IMR-90 (cell line): Measurements from ENCODE around the gene HSF2BP. TPM values are rescaled to one million over a fixed set of nuclear protein-coding genes. Genes with fewer than 3 reads are reported as not detected.

Source experiments
- ATAC-seq: fragments of 200-7000 bp; cut with Tn5 transposase; 2 replicates; pipeline ENCODE4 v1.9.1; 2020; ENCODE audit warnings: low read depth, mild to moderate bottlenecking, moderate library complexity
- BruUV-seq: library from RNA; stranded (reverse); fragments of 400-500 nt; replicated peaks from 2 replicates; lab custom pipeline; 2021; lab: Mats Ljungman, UMichigan
- CTCF ChIA-PET: fragments of 300-600 bp; formaldehyde crosslinking; extraction: SDS; loops from one replicate; lab custom pipeline; 2021; ENCODE audit warnings: antibody characterized with exemption; lab: Yijun Ruan, JAX
- POLR2A ChIA-PET: fragments of 300-600 bp; sonication (Branson Sonifier 250); formaldehyde crosslinking; loops from one replicate; lab custom pipeline; 2022; ENCODE audit warnings: antibody characterized with exemption; ENCODE audit not compliant: unreplicated experiment; lab: Charles Lee
- DNase-seq: peaks from one replicate; pipeline ENCODE4 v3.0.0; 2013
- H2AFZ ChIP-seq: replicated peaks from 2 replicates; pipeline ENCODE3; 2013; ENCODE audit warnings: low read length, mild to moderate bottlenecking; ENCODE audit not compliant: poor library complexity
- H2AK5ac ChIP-seq: 2 replicates; pipeline ENCODE4 v1.6.1; 2013; ENCODE audit warnings: low read depth, low read length, inconsistent platforms
- H2AK9ac ChIP-seq: replicated peaks from 2 replicates; pipeline ENCODE3; 2013; ENCODE audit warnings: mild to moderate bottlenecking, low read depth, low read length, moderate library complexity; ENCODE audit not compliant: poor library complexity
- H2BK120ac ChIP-seq: 2 replicates; pipeline ENCODE4 v1.6.1; 2013; ENCODE audit warnings: low read depth, low read length, inconsistent platforms
- H2BK15ac ChIP-seq: 3 replicates; pipeline ENCODE4 v1.6.1; 2013; ENCODE audit warnings: low read depth, low read length, inconsistent platforms
- H2BK20ac ChIP-seq: 2 replicates; pipeline ENCODE4 v1.6.1; 2013; ENCODE audit warnings: low read depth, mild to moderate bottlenecking, inconsistent platforms, low read length, moderate library complexity
- H2BK5ac ChIP-seq: 2 replicates; pipeline ENCODE4 v1.6.1; 2013; ENCODE audit warnings: mild to moderate bottlenecking, low read depth, low read length, inconsistent platforms; ENCODE audit not compliant: poor library complexity, severe bottlenecking
- H3K14ac ChIP-seq: replicated peaks from 2 replicates; pipeline ENCODE4 v1.6.1; 2013; ENCODE audit warnings: low read depth, low read length, inconsistent platforms
- H3K18ac ChIP-seq: 2 replicates; pipeline ENCODE4 v1.6.1; 2013; ENCODE audit warnings: low read depth, low read length, control low read depth
- H3K23ac ChIP-seq: 2 replicates; pipeline ENCODE4 v1.6.1; 2013; ENCODE audit warnings: low read depth, low read length, inconsistent platforms
- H3K27ac ChIP-seq: 2 replicates; pipeline ENCODE4 v1.5.1; 2013; ENCODE audit warnings: mild to moderate bottlenecking, control low read depth, low read length; ENCODE audit not compliant: insufficient read depth
- H3K27me3 ChIP-seq: 2 replicates; pipeline ENCODE4 v1.6.1; 2013; ENCODE audit warnings: low read length; ENCODE audit not compliant: control insufficient read depth, insufficient read depth
- H3K36me3 ChIP-seq: 2 replicates; pipeline ENCODE4 v1.6.1; 2013; ENCODE audit warnings: low read length, mixed read lengths; ENCODE audit not compliant: control insufficient read depth, insufficient read depth
- H3K4ac ChIP-seq: 2 replicates; pipeline ENCODE4 v1.6.1; 2013; ENCODE audit warnings: low read depth, low read length, inconsistent platforms
- H3K4me1 ChIP-seq: 2 replicates; pipeline ENCODE4 v1.6.1; 2013; ENCODE audit warnings: low read length, mixed read lengths; ENCODE audit not compliant: control insufficient read depth, insufficient read depth
- H3K4me2 ChIP-seq: 2 replicates; pipeline ENCODE4 v1.6.1; 2013; ENCODE audit warnings: low read depth, mild to moderate bottlenecking, control low read depth, low read length, moderate library complexity
- H3K4me3 ChIP-seq: 2 replicates; pipeline ENCODE4 v1.5.1; 2013; ENCODE audit warnings: low read depth, mild to moderate bottlenecking, control low read depth, low read length, moderate library complexity; ENCODE audit not compliant: insufficient read depth
- H3K56ac ChIP-seq: 2 replicates; pipeline ENCODE4 v1.6.1; 2013; ENCODE audit warnings: low read length, inconsistent platforms; ENCODE audit not compliant: insufficient read depth; ENCODE audit errors: extremely low read depth
- H3K79me1 ChIP-seq, 2 experiments: 2 replicates each; pipeline ENCODE4 v1.6.1; 2013; ENCODE audit warnings: low read length in 2 of 2, inconsistent platforms in 1 of 2, low read depth in 1 of 2
- H3K9ac ChIP-seq: 2 replicates; pipeline ENCODE4 v1.6.1; 2013; ENCODE audit warnings: low read depth, low read length, control low read depth
- H3K9me1 ChIP-seq: 2 replicates; pipeline ENCODE4 v1.6.1; 2013; ENCODE audit warnings: low read length, inconsistent platforms; ENCODE audit not compliant: insufficient read depth
- H3K9me3 ChIP-seq: 2 replicates; pipeline ENCODE4 v1.6.1; 2013; ENCODE audit warnings: low read length; ENCODE audit not compliant: control insufficient read depth, insufficient read depth
- H4K20me1 ChIP-seq: 2 replicates; pipeline ENCODE4 v1.6.1; 2013; ENCODE audit warnings: low read length, inconsistent platforms; ENCODE audit not compliant: insufficient read depth
- H4K5ac ChIP-seq: 2 replicates; pipeline ENCODE4 v1.6.1; 2013; ENCODE audit warnings: mild to moderate bottlenecking, low read depth, low read length, control low read depth
- H4K8ac ChIP-seq, 2 experiments: 2 replicates each; pipeline ENCODE4 v1.6.1; 2013; ENCODE audit warnings: low read depth in 2 of 2, low read length in 2 of 2, control low read depth in 1 of 2, inconsistent platforms in 1 of 2
- H4K91ac ChIP-seq: 2 replicates; pipeline ENCODE4 v1.6.1; 2013; ENCODE audit warnings: low read depth, low read length, inconsistent platforms; ENCODE audit not compliant: insufficient read depth
- CEBPB ChIP-seq: IDR thresholded peaks from 2 replicates; pipeline ENCODE4 v1.6.1; 2012; ENCODE audit warnings: low read depth, low read length, improper control_type of control experiment
- CHD1 ChIP-seq: IDR thresholded peaks from 2 replicates; pipeline ENCODE4 v1.6.1; 2012; ENCODE audit warnings: low read depth, low read length, improper control_type of control experiment
- CTCF ChIP-seq: conservative IDR thresholded peaks from 2 replicates; pipeline ENCODE4 v1.5.1; 2012; ENCODE audit warnings: mild to moderate bottlenecking, low read depth, low read length, improper control_type of control experiment
- ELK1 ChIP-seq: fragments of 150-350 bp; IDR thresholded peaks from 2 replicates; pipeline ENCODE4 v1.6.1; 2016; ENCODE audit warnings: low read depth, mild to moderate bottlenecking, low read length, moderate library complexity, borderline replicate concordance
- FOS ChIP-seq: fragments of 150-350 bp; IDR thresholded peaks from 2 replicates; pipeline ENCODE4 v1.6.1; 2016; ENCODE audit warnings: low read depth, low read length
- MAZ ChIP-seq: IDR thresholded peaks from 2 replicates; pipeline ENCODE4 v1.6.1; 2012; ENCODE audit warnings: low read depth, mild to moderate bottlenecking, low read length, improper control_type of control experiment, moderate library complexity, borderline replicate concordance
- MXI1 ChIP-seq: IDR thresholded peaks from 2 replicates; pipeline ENCODE4 v1.6.1; 2012; ENCODE audit warnings: low read depth, mild to moderate bottlenecking, low read length, moderate library complexity, borderline replicate concordance
- NFE2L2 ChIP-seq: fragments of 150-350 bp; IDR thresholded peaks from 2 replicates; pipeline ENCODE4 v1.6.1; 2016; ENCODE audit warnings: low read depth, mild to moderate bottlenecking, low read length
- POLR2A ChIP-seq: IDR thresholded peaks from 2 replicates; pipeline ENCODE4 v1.6.1; 2012; ENCODE audit warnings: mild to moderate bottlenecking, low read depth, low read length
- RAD21 ChIP-seq: IDR thresholded peaks from 2 replicates; pipeline ENCODE4 v1.6.1; 2012; ENCODE audit warnings: low read length, improper control_type of control experiment
- RCOR1 ChIP-seq: IDR thresholded peaks from 2 replicates; pipeline ENCODE4 v1.6.1; 2012; ENCODE audit warnings: mild to moderate bottlenecking, low read length, improper control_type of control experiment; ENCODE audit not compliant: insufficient replicate concordance
- RFX5 ChIP-seq: IDR thresholded peaks from 2 replicates; pipeline ENCODE4 v1.8.0; 2012; ENCODE audit warnings: low read depth, mild to moderate bottlenecking, low read length, moderate library complexity
- SMC3 ChIP-seq: fragments of 150-350 bp; IDR thresholded peaks from 2 replicates; pipeline ENCODE4 v1.6.1; 2016; ENCODE audit warnings: low read depth, mild to moderate bottlenecking, antibody characterized with exemption, low read length, moderate library complexity
- USF2 ChIP-seq: fragments of 150-350 bp; IDR thresholded peaks from 2 replicates; pipeline ENCODE4 v1.6.1; 2017; ENCODE audit warnings: mild to moderate bottlenecking, antibody characterized with exemption, low read length, low read depth
- WGBS, 2 experiments: methylation state at CpG; one replicate each; pipeline versions ENCODE4 v1.1.5 to v1.1.7; 2013; ENCODE audit warnings: missing lambda C conversion rate in 2 of 2; ENCODE audit not compliant: insufficient read length in 1 of 2; ENCODE audit errors: extremely low coverage in 2 of 2; 5-methylcytosine and 5-hydroxymethylcytosine counted together
- dilution Hi-C: fragments of 300-500 bp; cut with HindIII; formaldehyde crosslinking; loops from one replicate; pipeline ENCODE4 v1.14.3; 2018; ENCODE audit warnings: low sequenced_read_pairs; ENCODE audit not compliant: unreplicated experiment
- in situ Hi-C: fragments of 300-500 bp; cut with MboI; formaldehyde crosslinking; loops from 3 replicates; pipeline ENCODE4 v1.14.3; 2019; ENCODE audit warnings: low sequenced_read_pairs, inconsistent platforms, mixed read lengths
- intact Hi-C: fragments of 100-400 bp; cut with micrococcal nuclease; formaldehyde crosslinking; loops from 2 replicates; pipeline ENCODE4 v1.10.0; 2022
- polyA plus RNA-seq, 3 experiments: library from polyadenylated mRNA; depleted of rRNA; stranded (reverse); fragments of >200 nt; gene quantifications; 2 replicates each; pipeline ENCODE4 v1.2.3, GENCODE V29; 2012; ENCODE audit warnings: low replicate concordance in 1 of 3
- total RNA-seq: library from RNA; depleted of rRNA; stranded (reverse); fragments of >200 nt; gene quantifications from 2 replicates; pipeline ENCODE4 v1.2.3, GENCODE V29; 2012

HSF2BP gene
- total and polyA plus RNA-seq, 2 of the 4 experiments (the other 2 are of a cell fraction): 0.87 to 0.90 TPM

GRCh38 chr21:43701936-43702784 is 42.9 kb upstream of the HSF2BP start:
- Histone ChIP-seq H3K9me1 (no peaks in the 10 kb centered on the region), H3K14ac (no peak overlapping the region), H4K91ac (no peak overlapping the region), H2BK5ac (no peak overlapping the region), H4K8ac (no peak overlapping the region), H2BK20ac (no peak overlapping the region), H3K4me2 (no peak overlapping the region), H2AK5ac (no peak overlapping the region), H4K5ac (no peak overlapping the region), H3K4me3 (no peak overlapping the region), H3K27ac (no peak overlapping the region), H3K27me3 (no peaks in the 10 kb centered on the region), H3K4ac (no peak overlapping the region), H3K36me3 (no peaks in the 10 kb centered on the region), H3K9me3 (no peaks in the 10 kb centered on the region), H3K79me1 (no peaks in the 10 kb centered on the region), H3K9ac (no peak overlapping the region), H3K18ac (no peak overlapping the region), H3K23ac (no peak overlapping the region), H2BK120ac (no peak overlapping the region), H2AFZ (peak overlapping the region; percentile 78), H3K56ac (no peak overlapping the region), H2BK15ac (no peak overlapping the region), H3K4me1 (peaks cover 5% of the 10 kb centered on the region; the same call in 1 of the 2 replicates), H4K20me1 (no peaks in the 10 kb centered on the region), H2AK9ac (no peak overlapping the region)
- ATAC-seq: no peak
- BruUV-seq: no TSS peak
- 67% methylated on average over 12 of the region's 29 CpGs; no CpG with 5 or more reads in 1 of the 2 experiments for WGBS, 2 experiments
- TF ChIP-seq MAZ: no peak
- no peak for TF ChIP-seq RAD21
- no peak for TF ChIP-seq ELK1
- no peak for TF ChIP-seq CEBPB
- TF ChIP-seq MXI1: no peak
- TF ChIP-seq CTCF: no peak
- no peak for TF ChIP-seq NFE2L2
- no peak for TF ChIP-seq CHD1
- no peak for TF ChIP-seq RFX5
- no peak for TF ChIP-seq POLR2A
- TF ChIP-seq RCOR1: no peak
- TF ChIP-seq USF2: no peak
- TF ChIP-seq FOS: no peak
- TF ChIP-seq SMC3: no peak
- intact Hi-C loops (no loop called here), dilution Hi-C loops (no loop called here), in situ Hi-C loops (no loop called here)
- DNase-seq: no peak
- ChIA-PET CTCF (no interaction called here), POLR2A (no interaction called here)
